Naive thymus-derived CD4-positive, alpha-beta T cell (primary cell): ENCODE results near the gene EMILIN2. TPM values are rescaled to one million over a fixed set of nuclear protein-coding genes. Genes with fewer than 3 reads are reported as not detected.

ENCODE experiments used
- polyA plus RNA-seq, 2 donors: library from polyadenylated mRNA; unstranded; fragments of 300-500 nt; fragmentation: Illumina TruSeq; gene quantifications; one replicate each; pipeline ENCODE4 v1.2.3, GENCODE V29; 2021
- total RNA-seq, 6 experiments: library from RNA in 5 of 6; stranded (reverse) in 5 of 6; gene quantifications; 1 replicate in 5 of 6; 2 replicates in 1 of 6; pipeline ENCODE4 v1.2.3 and lab custom pipeline; 2021 to 2026

EMILIN2 gene
- total and polyA plus RNA-seq, 7 experiments from 2014 or later = 2.9 to 51.1 (median 7.7) TPM

Other genes with a start within 250 kb of the EMILIN2 start
- gene SMCHD1, start 191.3 kb upstream of the EMILIN2 start, total RNA-seq = 100 to 1,000 TPM; 181 to 305 (median 236) TPM
- gene SMCHD1, start 191.3 kb upstream of the EMILIN2 start, polyA plus RNA-seq = 10 to 100 TPM; 41.4 to 51.5 TPM
- 100 to 1,000 TPM in 1 of 5 experiments, 10 to 100 TPM in 4; 58.8 to 133 (median 73.6) TPM for gene LPIN2, start 166.1 kb downstream of the EMILIN2 start, total RNA-seq
- 10 to 100 TPM; 63.7 to 73.1 TPM for gene LPIN2, start 166.1 kb downstream of the EMILIN2 start, polyA plus RNA-seq